ENCODE data around the gene EDA. TPM values are rescaled to one million over a fixed set of nuclear protein-coding genes. Genes with fewer than 3 reads are reported as not detected.

Gene EDA
- total RNA-seq, 4 donors from 2014 or later: 6.2 to 27.0 (median 14.2) TPM

DNA sequence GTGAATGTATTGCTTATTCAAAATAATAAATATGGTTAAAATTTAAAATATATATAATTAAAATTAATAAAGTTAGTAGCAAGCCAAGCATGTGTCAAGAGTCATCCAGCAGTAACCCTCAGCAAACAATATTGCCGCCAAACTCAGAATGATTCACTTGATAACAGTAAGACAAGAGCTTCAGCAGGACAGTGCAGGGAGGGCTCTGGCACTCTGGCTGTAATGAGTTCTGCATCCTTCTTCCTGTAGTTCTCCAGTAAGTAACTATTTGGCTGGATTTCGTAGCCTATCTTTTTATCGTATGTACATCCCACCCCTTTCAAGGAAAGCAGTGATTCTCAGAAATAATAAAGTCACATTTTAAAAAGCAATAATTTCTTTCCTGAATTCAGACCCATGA is 464.0 kb downstream of the EDA start:
- H3K27me3 ChIP-seq: no peaks in the 10 kb centered on the region
- intact Hi-C loops (cut with DNase I): no loop called here
- no peak for TF ChIP-seq POLR2A (IDR thresholded peaks at IDR 0.05)
- TF ChIP-seq, protein P1, sequence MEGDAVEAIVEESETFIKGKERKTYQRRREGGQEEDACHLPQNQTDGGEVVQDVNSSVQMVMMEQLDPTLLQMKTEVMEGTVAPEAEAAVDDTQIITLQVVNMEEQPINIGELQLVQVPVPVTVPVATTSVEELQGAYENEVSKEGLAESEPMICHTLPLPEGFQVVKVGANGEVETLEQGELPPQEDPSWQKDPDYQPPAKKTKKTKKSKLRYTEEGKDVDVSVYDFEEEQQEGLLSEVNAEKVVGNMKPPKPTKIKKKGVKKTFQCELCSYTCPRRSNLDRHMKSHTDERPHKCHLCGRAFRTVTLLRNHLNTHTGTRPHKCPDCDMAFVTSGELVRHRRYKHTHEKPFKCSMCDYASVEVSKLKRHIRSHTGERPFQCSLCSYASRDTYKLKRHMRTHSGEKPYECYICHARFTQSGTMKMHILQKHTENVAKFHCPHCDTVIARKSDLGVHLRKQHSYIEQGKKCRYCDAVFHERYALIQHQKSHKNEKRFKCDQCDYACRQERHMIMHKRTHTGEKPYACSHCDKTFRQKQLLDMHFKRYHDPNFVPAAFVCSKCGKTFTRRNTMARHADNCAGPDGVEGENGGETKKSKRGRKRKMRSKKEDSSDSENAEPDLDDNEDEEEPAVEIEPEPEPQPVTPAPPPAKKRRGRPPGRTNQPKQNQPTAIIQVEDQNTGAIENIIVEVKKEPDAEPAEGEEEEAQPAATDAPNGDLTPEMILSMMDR (IDR thresholded peaks at IDR 0.05): no peak
- no peak overlapping the region for H3K27ac ChIP-seq
- no peak for DNase-seq
- WGBS, 2 donors: 70 to 86% methylated on average over 3 of the region's 3 CpGs
- no peak overlapping the region for H3K4me3 ChIP-seq (replicated peaks in 1 of 3)
- no peaks in the 10 kb centered on the region for H3K36me3 ChIP-seq
- H3K9me3 ChIP-seq: no peaks in the 10 kb centered on the region
- H3K4me1 ChIP-seq: no peaks in the 10 kb centered on the region

DNA sequence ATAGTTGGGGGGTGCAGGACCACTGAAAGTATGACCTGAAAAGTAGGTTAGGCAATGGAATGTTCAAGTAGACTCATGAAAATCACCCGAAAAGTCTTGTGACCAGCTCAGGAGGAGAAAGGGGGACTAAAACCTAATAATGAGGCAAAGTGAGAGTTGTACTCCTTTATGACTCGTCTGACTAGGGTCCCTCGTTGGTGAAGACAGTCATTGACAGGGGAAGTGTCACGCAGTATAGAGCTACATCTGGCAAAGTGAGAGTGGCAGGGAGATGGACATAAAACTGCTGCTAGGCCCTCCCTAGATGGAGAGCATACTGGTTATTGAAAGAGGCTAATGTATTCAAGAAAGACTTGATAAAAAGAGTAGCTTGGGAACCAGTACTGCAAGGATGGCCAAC is 466.8 kb downstream of the EDA start:
- WGBS, 2 donors: 65 to 89% methylated on average over 4 of the region's 4 CpGs
- intact Hi-C loops (cut with DNase I): no loop called here

DNA sequence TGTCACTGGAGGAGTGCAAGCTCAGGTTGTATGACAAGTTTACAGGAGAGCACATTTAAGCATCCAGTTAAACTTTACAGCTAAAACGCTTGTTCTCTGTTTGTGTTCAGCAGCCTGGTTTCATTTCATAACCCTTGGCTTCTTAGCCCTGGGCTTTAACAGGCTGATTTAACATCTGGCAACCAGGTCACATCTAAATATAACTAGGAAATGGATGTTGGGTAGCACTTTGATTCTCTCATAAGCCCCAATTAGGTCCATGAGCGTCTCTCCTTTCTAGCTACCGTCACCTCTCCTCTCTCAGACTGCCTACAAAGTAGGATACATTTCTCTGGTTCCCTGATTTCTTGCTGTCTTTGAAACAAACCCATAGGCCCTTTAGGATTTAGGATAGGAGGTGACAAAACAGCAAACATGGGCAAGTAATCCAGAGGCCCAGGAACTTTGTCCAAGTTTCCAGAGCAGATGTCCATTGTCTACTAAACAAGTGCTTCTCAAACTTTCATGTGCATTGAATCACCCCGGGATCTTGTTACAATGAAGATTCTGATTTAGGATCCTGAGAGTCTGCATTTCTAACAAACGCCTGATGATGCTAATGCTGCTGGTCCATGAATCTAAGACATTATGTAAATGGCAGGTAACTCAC is 468.8 kb downstream of the EDA start:
- Histone ChIP-seq H3K4me1 (peaks cover 11 to 17% of the 10 kb centered on the region in 2 donors), H3K36me3 (no peaks in the 10 kb centered on the region), H3K27ac (no peak overlapping the region), H3K27me3 (no peaks in the 10 kb centered on the region), H3K9me3 (no peaks in the 10 kb centered on the region), H3K4me3 (replicated peaks in 1 of 3) (no peak overlapping the region)
- TF ChIP-seq POLR2A (IDR thresholded peaks at IDR 0.05): no peak
- TF ChIP-seq, protein P1 (IDR thresholded peaks at IDR 0.05): no peak
- no peak for DNase-seq
- WGBS, 2 donors: 81 to 84% methylated on average over 5 of the region's 5 CpGs
- intact Hi-C loops (cut with DNase I): no loop called here

More for the DNA sequence above, 466.8 kb downstream of the EDA start:
- H3K36me3 ChIP-seq: no peaks in the 10 kb centered on the region
- H3K27ac ChIP-seq: no peak overlapping the region
- peaks cover 2 to 4% of the 10 kb centered on the region in 2 donors for H3K4me1 ChIP-seq
- no peaks in the 10 kb centered on the region for H3K9me3 ChIP-seq
- no peaks in the 10 kb centered on the region for H3K27me3 ChIP-seq
- no peak for DNase-seq
- no peak overlapping the region for H3K4me3 ChIP-seq (replicated peaks in 1 of 3)
- TF ChIP-seq, protein P1 (IDR thresholded peaks at IDR 0.05): no peak
- no peak for TF ChIP-seq POLR2A (IDR thresholded peaks at IDR 0.05)

DNA sequence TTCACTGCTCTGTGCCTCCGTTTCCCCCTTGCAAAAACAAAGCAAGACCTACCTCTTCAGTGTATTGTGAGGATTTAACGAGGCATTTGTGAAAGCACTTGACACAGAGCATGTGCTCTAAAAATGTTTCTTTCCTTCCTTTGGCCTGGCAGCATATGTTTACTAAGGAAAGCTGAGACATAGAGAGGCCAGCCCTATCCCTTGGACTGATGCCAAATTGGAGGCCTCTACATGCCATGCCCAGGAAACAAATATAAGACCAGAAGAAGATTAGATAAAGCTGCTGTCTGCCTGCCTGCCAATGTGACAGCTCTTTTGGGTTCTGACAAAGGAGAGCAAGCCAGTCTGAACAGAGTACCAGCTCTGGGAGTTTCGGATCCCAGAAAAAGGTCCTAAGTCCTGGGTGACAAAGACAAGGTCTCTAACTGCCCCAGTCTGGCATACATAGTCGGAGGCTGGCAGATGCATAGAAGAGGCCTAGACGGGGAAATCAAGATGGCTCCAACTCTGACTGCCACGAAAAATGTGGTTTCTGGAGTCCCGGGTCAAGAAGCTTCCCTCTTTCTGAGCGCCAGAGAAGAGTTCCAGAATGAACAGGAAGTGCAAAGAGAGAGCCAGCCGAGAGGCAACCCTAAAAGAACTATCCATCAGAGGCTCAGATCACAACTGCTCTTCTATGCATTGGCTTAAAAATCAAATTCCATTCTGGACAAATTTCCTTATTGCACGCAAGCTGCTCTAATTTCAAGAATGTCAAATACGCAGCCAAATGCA is 472.1 kb downstream of the EDA start:
- peaks cover 11 to 17% of the 10 kb centered on the region in 2 donors for H3K4me1 ChIP-seq
- WGBS, 2 donors: 46 to 53% methylated on average over 10 to 11 of the region's 11 CpGs
- intact Hi-C loops (cut with DNase I): no loop called here
- peak; percentile 4 to 8 for DNase-seq
- no peaks in the 10 kb centered on the region for H3K9me3 ChIP-seq
- H3K27ac ChIP-seq: peak overlapping the region; percentile 30 to 60 (median 42)
- H3K36me3 ChIP-seq: no peaks in the 10 kb centered on the region
- H3K4me3 ChIP-seq (replicated peaks in 1 of 3): no peak overlapping the region
- TF ChIP-seq POLR2A (IDR thresholded peaks at IDR 0.05): no peak
- TF ChIP-seq, protein P1 (IDR thresholded peaks at IDR 0.05): no peak
- no peaks in the 10 kb centered on the region for H3K27me3 ChIP-seq

DNA sequence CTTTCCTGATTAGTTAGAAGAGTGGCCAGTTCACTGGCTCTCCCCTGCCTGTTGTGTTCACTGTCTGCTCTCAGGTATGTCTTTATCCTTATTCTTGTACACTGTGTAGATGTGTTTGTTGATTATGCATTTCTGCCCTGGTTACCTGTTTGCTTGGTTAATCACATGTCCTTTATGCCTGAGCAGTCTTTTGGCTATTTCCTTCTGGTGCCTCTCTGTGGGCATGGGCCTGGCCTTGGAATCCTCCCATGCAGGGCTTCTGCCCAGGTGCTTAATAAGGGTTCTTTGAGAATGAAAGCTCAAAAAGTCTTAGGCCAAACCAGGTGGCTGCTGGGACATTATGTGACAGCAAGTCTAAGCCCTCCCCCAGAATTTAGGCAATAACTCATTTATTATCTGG is 472.8 kb downstream of the EDA start:
- Histone ChIP-seq H3K9me3 (no peaks in the 10 kb centered on the region), H3K27me3 (no peaks in the 10 kb centered on the region), H3K27ac (peak overlapping the region in 2 of 3 donors; percentile 59 to 60), H3K4me3 (replicated peaks in 1 of 3) (no peak overlapping the region), H3K36me3 (no peaks in the 10 kb centered on the region), H3K4me1 (peaks cover 11 to 17% of the 10 kb centered on the region in 2 donors)
- intact Hi-C loops (cut with DNase I): no loop called here
- DNase-seq: peak; percentile 57 to 68
- TF ChIP-seq, protein P1 (IDR thresholded peaks at IDR 0.05): no peak
- TF ChIP-seq POLR2A (IDR thresholded peaks at IDR 0.05): no peak

Measured in thyroid gland (tissue), 4 donors.